Endothelial cell of umbilical vein (primary cell): ENCODE results near the gene BTBD8. TPM values are rescaled to one million over a fixed set of nuclear protein-coding genes. Genes with fewer than 3 reads are reported as not detected.

Experiments used
- BruUV-seq: library from RNA; stranded (reverse); fragments of 400-500 nt; replicated peaks from 2 replicates; lab custom pipeline; 2021; lab: Mats Ljungman, UMichigan
- CTCF ChIA-PET: fragments of 300-600, 350-600 bp; sonication (Branson Sonifier 250); formaldehyde crosslinking; loops from one replicate; lab custom pipeline; 2021; ENCODE audit warnings: antibody characterized with exemption, inconsistent platforms; lab: Charles Lee
- POLR2A ChIA-PET: fragments of 300-600, 350-600 bp; sonication (Branson Sonifier 250); formaldehyde crosslinking; loops from one replicate; lab custom pipeline; 2021; ENCODE audit warnings: antibody characterized with exemption, inconsistent platforms; lab: Charles Lee
- DNase-seq: peaks from one replicate; pipeline ENCODE4 v3.0.0-alpha.2; 2011; ENCODE audit warnings: low read depth, low spot score
- FAIRE-seq: peaks from 2 replicates; lab custom pipeline; 2011; peaks lifted over from hg19 to GRCh38; lab: Jason Lieb, UNC
- H2AFZ ChIP-seq: 2 replicates; pipeline ENCODE4 v1.6.0; 2012; ENCODE audit warnings: low read depth, low read length, control low read depth, inconsistent platforms
- H3K27ac ChIP-seq: 2 replicates; pipeline ENCODE4 v1.5.1; 2011; ENCODE audit warnings: low read depth, mild to moderate bottlenecking, control low read depth, low read length, moderate library complexity; ENCODE audit not compliant: insufficient read depth
- H3K27me3 ChIP-seq, 2 experiments: 2 replicates each; pipeline versions ENCODE4 v1.6.0 to v1.6.1; 2011; ENCODE audit warnings: low read length in 2 of 2, mixed read lengths in 1 of 2; ENCODE audit not compliant: control insufficient read depth in 2 of 2, insufficient read depth in 2 of 2
- H3K36me3 ChIP-seq, 2 experiments: 2 replicates in 1 of 2; 3 replicates in 1 of 2; pipeline ENCODE4 v1.5.1; 2011; ENCODE audit warnings: low read length in 2 of 2, mild to moderate bottlenecking in 1 of 2, moderate library complexity in 1 of 2; ENCODE audit not compliant: control insufficient read depth in 2 of 2, insufficient read depth in 2 of 2; ENCODE audit errors: extremely low read depth in 1 of 2
- H3K4me1 ChIP-seq: 3 replicates; pipeline ENCODE4 v1.5.1; 2011; ENCODE audit warnings: mild to moderate bottlenecking, low read length; ENCODE audit not compliant: control insufficient read depth, insufficient read depth; ENCODE audit errors: extremely low read depth
- H3K4me2 ChIP-seq: 2 replicates; pipeline ENCODE4 v1.6.1; 2011; ENCODE audit warnings: low read length, control low read depth, mixed read lengths; ENCODE audit not compliant: insufficient read depth
- H3K4me3 ChIP-seq, 3 experiments: fragments of 200-600 bp in 1 of 3; sonication (generic), shearing (Covaris generic) in 1 of 3; replicated peaks in 1 of 3; 2 replicates each; pipeline ENCODE4 v1.5.1; 2011 to 2016; ENCODE audit warnings: control low read depth in 3 of 3, low read length in 3 of 3, mild to moderate bottlenecking in 2 of 3, inconsistent platforms in 1 of 3, low read depth in 1 of 3, moderate library complexity in 1 of 3; ENCODE audit not compliant: insufficient read depth in 1 of 3
- H3K79me2 ChIP-seq: 2 replicates; pipeline ENCODE4 v1.6.0; 2012; ENCODE audit warnings: low read length, inconsistent platforms; ENCODE audit not compliant: control insufficient read depth, insufficient read depth
- H3K9ac ChIP-seq: replicated peaks from 2 replicates; pipeline ENCODE3; 2011; ENCODE audit warnings: low read length, control low read depth; ENCODE audit not compliant: insufficient read depth; ENCODE audit errors: extremely low read depth
- H3K9me1 ChIP-seq: replicated peaks from 3 replicates; pipeline ENCODE4 v1.6.0; 2011; ENCODE audit warnings: mild to moderate bottlenecking, low read length; ENCODE audit not compliant: control insufficient read depth, insufficient read depth; ENCODE audit errors: extremely low read depth
- H3K9me3 ChIP-seq: replicated peaks from 2 replicates; pipeline ENCODE4 v1.5.1; 2012; ENCODE audit warnings: low read length, inconsistent platforms; ENCODE audit not compliant: control insufficient read depth, insufficient read depth
- H4K20me1 ChIP-seq: replicated peaks from 2 replicates; pipeline ENCODE3; 2011; ENCODE audit warnings: mild to moderate bottlenecking, low read length; ENCODE audit not compliant: control insufficient read depth, insufficient read depth; ENCODE audit errors: extremely low read depth
- EZH2 ChIP-seq: IDR thresholded peaks from 2 replicates; pipeline ENCODE4 v1.6.1; 2012; ENCODE audit warnings: borderline replicate concordance, low read depth, mild to moderate bottlenecking, moderate library complexity, low read length, inconsistent platforms; ENCODE audit not compliant: severe bottlenecking
- FOS ChIP-seq: IDR thresholded peaks from 2 replicates; pipeline ENCODE4 v1.6.1; 2011; ENCODE audit warnings: mild to moderate bottlenecking, low read length, moderate library complexity, borderline replicate concordance; ENCODE audit not compliant: insufficient read depth
- GATA2 ChIP-seq: IDR thresholded peaks from 2 replicates; pipeline ENCODE4 v1.7.0; 2011; ENCODE audit warnings: low read depth, mild to moderate bottlenecking, moderate library complexity, mixed read lengths, low read length; ENCODE audit not compliant: insufficient read length, insufficient read depth
- JUN ChIP-seq: IDR thresholded peaks from 2 replicates; pipeline ENCODE4 v1.6.1; 2011; ENCODE audit warnings: borderline replicate concordance, low read depth; ENCODE audit not compliant: insufficient read length, insufficient read depth
- MYC ChIP-seq: IDR thresholded peaks from one replicate; pipeline ENCODE4 v1.6.1; 2011; ENCODE audit warnings: mild to moderate bottlenecking, low read depth, low read length
- POLR2A ChIP-seq: IDR thresholded peaks from 2 replicates; pipeline ENCODE4 v1.6.1; 2012; ENCODE audit warnings: low read depth, mild to moderate bottlenecking, control low read depth, low read length
- POLR2AphosphoS5 ChIP-seq: IDR thresholded peaks from 2 replicates; pipeline ENCODE4 v1.6.1; 2012; ENCODE audit warnings: low read depth, mild to moderate bottlenecking, control low read depth, low read length, moderate library complexity; ENCODE audit not compliant: insufficient read depth
- dilution Hi-C: fragments of 300-500 bp; cut with MboI; formaldehyde crosslinking; loops from one replicate; pipeline ENCODE4 v1.15.0; 2019; ENCODE audit warnings: low sequenced_read_pairs; ENCODE audit not compliant: extremely low pct_ligation_motif_present
- intact Hi-C: fragments of 100-400 bp; cut with micrococcal nuclease; formaldehyde crosslinking; loops from one replicate; pipeline ENCODE4 v1.10.0; 2022
- polyA plus RNA-seq, 4 experiments: library from polyadenylated mRNA; depleted of rRNA in 3 of 4; stranded (reverse) in 3 of 4; unstranded in 1 of 4; fragments of >200 nt; gene quantifications; 2 replicates each; pipeline versions ENCODE4 v1.2.1 to v1.2.3, GENCODE V29; 2011 to 2012; ENCODE audit warnings: missing spikeins in 1 of 4
- total RNA-seq: library from RNA; stranded (reverse); gene quantifications from 2 replicates; pipeline ENCODE4 v1.2.3, GENCODE V29; 2021
- TF ChIP-seq, protein P1 (sequence below): IDR thresholded peaks from 2 replicates; pipeline ENCODE4 v1.6.1; 2011; ENCODE audit not compliant: insufficient read depth, insufficient read length
- TF ChIP-seq, protein P2 (sequence below), 2 donors: IDR thresholded peaks; 1 replicate in 1 of 2; 2 replicates in 1 of 2; pipeline ENCODE4 v1.5.1; 2011; ENCODE audit warnings: low read length in 2 of 2, mild to moderate bottlenecking in 2 of 2, moderate library complexity in 2 of 2, control low read depth in 1 of 2, inconsistent platforms in 1 of 2, low read depth in 1 of 2; ENCODE audit not compliant: insufficient read depth in 1 of 2; ENCODE audit errors: extremely low read depth in 1 of 2

Gene BTBD8
- total and polyA plus RNA-seq, 2 donors (not counting 3 experiments of a cell fraction or from before 2014, with no cell fraction given), result 0.36 to 1.7 TPM

GRCh38 chr1:92087542-92087941 is 7.4 kb downstream of the BTBD8 start:
- no peaks in the 10 kb centered on the region for H3K4me1 ChIP-seq

More at GRCh38 chr1:92087542-92087941, 7.4 kb downstream of the BTBD8 start:
- H3K9me1 ChIP-seq, result no peaks in the 10 kb centered on the region
- H3K4me3 ChIP-seq, result no peak overlapping the region
- H3K9me3 ChIP-seq, result no peaks in the 10 kb centered on the region
- H3K27me3 ChIP-seq, result peaks cover 0 to under 1% of the 10 kb centered on the region in 2 experiments
- POLR2A ChIA-PET, result no interaction called here
- H3K27ac ChIP-seq, result no peak overlapping the region
- CTCF ChIA-PET, result no interaction called here
- no peaks in the 10 kb centered on the region for H4K20me1 ChIP-seq
- FAIRE-seq (no peak), DNase-seq (no peak)
- dilution Hi-C loops, result no loop called here
- H3K36me3 ChIP-seq, result no peaks in the 10 kb centered on the region
- TF ChIP-seq, protein P1, sequence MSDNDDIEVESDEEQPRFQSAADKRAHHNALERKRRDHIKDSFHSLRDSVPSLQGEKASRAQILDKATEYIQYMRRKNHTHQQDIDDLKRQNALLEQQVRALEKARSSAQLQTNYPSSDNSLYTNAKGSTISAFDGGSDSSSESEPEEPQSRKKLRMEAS, result no peak
- TF ChIP-seq, protein P2, sequence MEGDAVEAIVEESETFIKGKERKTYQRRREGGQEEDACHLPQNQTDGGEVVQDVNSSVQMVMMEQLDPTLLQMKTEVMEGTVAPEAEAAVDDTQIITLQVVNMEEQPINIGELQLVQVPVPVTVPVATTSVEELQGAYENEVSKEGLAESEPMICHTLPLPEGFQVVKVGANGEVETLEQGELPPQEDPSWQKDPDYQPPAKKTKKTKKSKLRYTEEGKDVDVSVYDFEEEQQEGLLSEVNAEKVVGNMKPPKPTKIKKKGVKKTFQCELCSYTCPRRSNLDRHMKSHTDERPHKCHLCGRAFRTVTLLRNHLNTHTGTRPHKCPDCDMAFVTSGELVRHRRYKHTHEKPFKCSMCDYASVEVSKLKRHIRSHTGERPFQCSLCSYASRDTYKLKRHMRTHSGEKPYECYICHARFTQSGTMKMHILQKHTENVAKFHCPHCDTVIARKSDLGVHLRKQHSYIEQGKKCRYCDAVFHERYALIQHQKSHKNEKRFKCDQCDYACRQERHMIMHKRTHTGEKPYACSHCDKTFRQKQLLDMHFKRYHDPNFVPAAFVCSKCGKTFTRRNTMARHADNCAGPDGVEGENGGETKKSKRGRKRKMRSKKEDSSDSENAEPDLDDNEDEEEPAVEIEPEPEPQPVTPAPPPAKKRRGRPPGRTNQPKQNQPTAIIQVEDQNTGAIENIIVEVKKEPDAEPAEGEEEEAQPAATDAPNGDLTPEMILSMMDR (IDR thresholded peaks at IDR 0.05; ENCODE audit: extremely low read depth in 1 of 2, insufficient read depth in 1 of 2, low read depth in 1 of 2, low read length in 2 of 2), result no peak
- TF ChIP-seq POLR2A, result no peak
- no peak for TF ChIP-seq POLR2AphosphoS5
- no peak for TF ChIP-seq MYC
- TF ChIP-seq EZH2, result no peak
- no peak for TF ChIP-seq JUN
- TF ChIP-seq FOS, result no peak
- TF ChIP-seq GATA2, result no peak
- intact Hi-C loops, result loop anchor here (10.0 kb wide), 1 partner anchor 207 kb away; the partner anchor contains the start of genes GLMN and RPAP2
- H3K4me2 ChIP-seq, result no peak overlapping the region
- no peaks in the 10 kb centered on the region for H3K79me2 ChIP-seq
- H3K9ac ChIP-seq, result no peak overlapping the region
- no TSS peak for BruUV-seq
- no peak overlapping the region for H2AFZ ChIP-seq
